Activated naive CD4-positive, alpha-beta T cell treated with anti-CD3 and anti-CD28 coated beads, Interleukin-2, amount 10 ng/mL, durations not matched to agents 7 days and 5 days (primary cell): Measurements from ENCODE around the gene DENND1C.

Experiments
- CTCF ChIA-PET: fragments of 350-600 bp; sonication (Branson Sonifier 250); formaldehyde crosslinking; loops from one replicate; lab custom pipeline; 2021; ENCODE audit warnings: antibody characterized with exemption; lab: Charles Lee
- DNase-seq: peaks from one replicate; pipeline ENCODE4 v3.0.0-alpha.2; 2020
- H3K27ac Mint-ChIP-seq: one replicate; pipeline ENCODE4 v1.8.0; 2021; ENCODE audit warnings: mild to moderate bottlenecking, moderate library complexity, mixed read lengths
- H3K27me3 Mint-ChIP-seq: one replicate; pipeline ENCODE4 v1.8.0; 2021; ENCODE audit warnings: mild to moderate bottlenecking, mixed read lengths
- H3K36me3 Mint-ChIP-seq: one replicate; pipeline ENCODE4 v1.8.0; 2021; ENCODE audit warnings: mixed read lengths
- H3K4me1 Mint-ChIP-seq: one replicate; pipeline ENCODE4 v1.8.0; 2021; ENCODE audit warnings: mixed read lengths
- H3K4me3 Mint-ChIP-seq: one replicate; pipeline ENCODE4 v1.8.0; 2021; ENCODE audit warnings: mild to moderate bottlenecking, moderate library complexity, mixed read lengths
- H3K9me3 Mint-ChIP-seq: one replicate; pipeline ENCODE4 v1.8.0; 2021; ENCODE audit warnings: mixed read lengths

Gene DENND1C

DNA sequence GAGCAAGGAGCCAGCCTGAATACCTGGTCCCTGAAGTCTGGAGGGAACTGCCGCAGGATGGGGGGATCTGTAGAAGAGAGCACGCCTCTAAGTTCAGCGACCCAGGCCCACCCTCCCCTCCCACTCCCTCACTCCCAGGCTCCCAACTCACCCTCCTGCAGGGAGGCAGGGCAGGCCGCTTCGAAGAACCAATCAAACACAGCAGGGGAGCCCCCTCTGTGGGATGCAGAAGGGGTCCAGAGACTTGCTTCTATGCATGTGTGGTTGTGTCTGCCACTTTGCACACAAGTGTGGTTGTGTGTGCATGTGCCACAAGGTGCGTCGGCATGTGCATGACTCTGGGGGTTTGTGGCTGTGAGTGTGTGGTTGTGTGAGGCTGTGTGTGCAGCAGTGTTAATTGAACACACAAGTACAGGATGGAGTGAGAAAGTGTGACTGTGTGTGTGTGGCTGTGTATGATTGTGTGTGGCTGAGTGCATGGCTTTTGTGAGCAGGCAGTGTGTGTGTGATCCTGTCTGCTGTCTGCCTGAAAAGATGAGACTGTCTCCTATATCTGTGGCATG is 1.7 kb downstream of the DENND1C start:
- CTCF ChIA-PET, result interaction anchor here (0.6 to 1.7 kb wide), 3 partner anchors 25 to 354 kb away, joined by 3 to 5 read pairs (median 3); no protein-coding TSS in a partner anchor
- no peaks in the 10 kb centered on the region for H3K9me3 Mint-ChIP-seq
- H3K4me1 Mint-ChIP-seq, result peaks cover 36% of the 10 kb centered on the region
- H3K27me3 Mint-ChIP-seq, result no peaks in the 10 kb centered on the region
- peak overlapping the region; percentile 87 for H3K27ac Mint-ChIP-seq
- no peak for DNase-seq
- peak overlapping the region; percentile 93 for H3K4me3 Mint-ChIP-seq
- H3K36me3 Mint-ChIP-seq, result peaks cover 17% of the 10 kb centered on the region

DNA sequence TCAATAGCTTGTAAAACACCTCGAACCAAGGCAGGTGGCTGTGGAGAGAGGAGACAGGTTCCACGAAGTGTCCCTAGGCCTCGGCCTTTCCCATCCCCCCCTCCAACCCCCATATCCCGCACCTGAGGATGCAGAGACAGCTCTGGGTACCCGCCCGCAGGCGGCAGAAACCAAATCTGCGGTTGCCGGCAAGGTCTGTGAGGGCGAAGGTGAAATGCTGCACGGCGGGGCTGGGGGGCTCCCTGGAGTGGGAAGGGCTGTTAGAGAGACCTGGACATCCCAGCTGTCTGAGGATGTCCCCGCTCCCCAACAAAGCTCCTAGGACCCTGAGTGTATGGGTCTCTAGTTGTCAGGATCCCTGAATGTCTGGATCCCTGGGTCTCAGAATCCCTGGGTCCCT is 2.8 kb downstream of the DENND1C start:
- no peak for DNase-seq
- H3K27me3 Mint-ChIP-seq, result no peaks in the 10 kb centered on the region
- peaks cover 36% of the 10 kb centered on the region for H3K4me1 Mint-ChIP-seq
- H3K4me3 Mint-ChIP-seq, result no peak overlapping the region
- no peak overlapping the region for H3K27ac Mint-ChIP-seq
- CTCF ChIA-PET, result no interaction called here
- peaks cover 24% of the 10 kb centered on the region for H3K36me3 Mint-ChIP-seq
- no peaks in the 10 kb centered on the region for H3K9me3 Mint-ChIP-seq

DNA sequence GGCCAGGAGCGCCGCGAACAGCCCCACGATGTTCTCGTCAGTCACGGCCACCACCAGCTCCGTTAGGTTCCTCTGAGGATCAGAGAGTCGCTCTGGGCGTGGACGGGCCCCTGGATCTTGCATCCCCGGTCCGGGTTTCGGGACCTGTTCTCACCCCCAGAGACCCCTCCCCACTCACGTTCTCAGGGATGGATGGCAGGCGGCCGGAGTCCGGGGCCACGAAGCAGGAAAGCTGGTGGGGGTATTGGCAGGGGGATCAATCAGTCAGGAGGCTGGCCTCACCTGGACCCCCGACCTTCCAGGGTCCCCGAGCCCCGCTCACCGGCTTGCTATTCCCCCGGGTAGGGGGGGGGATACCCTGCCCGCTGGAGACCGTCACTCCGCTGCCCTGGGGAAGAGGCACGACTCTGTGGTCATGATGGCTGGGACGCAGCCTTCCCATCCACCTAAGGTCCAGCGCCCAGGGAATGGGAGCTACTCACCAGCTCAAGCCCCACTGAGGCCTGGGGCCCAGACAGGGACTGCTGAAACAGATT is 4.6 kb downstream of the DENND1C start:
- no peak overlapping the region for H3K4me3 Mint-ChIP-seq
- CTCF ChIA-PET, result no interaction called here

DNA sequence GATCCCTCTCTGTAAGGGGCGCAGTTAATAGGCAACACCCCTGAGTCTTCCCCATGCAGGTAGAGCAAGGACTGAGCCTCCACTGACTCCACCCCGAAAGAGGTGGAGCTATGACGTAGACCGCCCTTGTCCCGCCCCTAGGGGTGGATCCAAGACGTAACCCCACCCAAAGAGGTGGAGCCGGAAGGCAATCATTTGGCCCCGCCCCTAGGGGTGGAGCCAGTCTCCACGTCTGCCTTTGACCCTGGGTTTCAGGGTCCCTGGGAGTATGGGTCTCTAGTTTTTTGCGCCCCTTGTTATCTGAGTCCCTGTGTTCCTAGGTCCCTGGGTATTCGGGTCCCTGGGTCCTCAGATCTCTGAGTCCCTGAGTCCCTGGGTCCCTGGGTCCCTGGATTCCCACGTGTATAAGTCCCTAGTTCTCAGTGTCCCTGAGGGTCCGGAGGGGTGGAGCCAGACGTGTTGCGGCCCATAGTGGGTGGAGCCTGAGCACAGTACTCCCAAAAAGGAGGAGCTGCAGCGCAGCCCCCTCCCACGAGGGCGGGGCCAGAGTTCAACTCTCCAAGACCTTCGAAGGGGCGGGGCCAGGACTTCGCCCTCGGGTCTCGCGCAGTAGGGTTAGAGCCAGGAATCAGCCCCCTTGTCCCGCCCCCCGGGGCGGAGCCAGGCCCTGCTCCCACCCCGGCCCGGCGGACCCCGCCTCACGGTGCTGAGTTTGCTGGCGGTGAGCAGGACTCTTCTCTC is 5.3 kb downstream of the DENND1C start:
- Mint-ChIP-seq H3K9me3 (no peaks in the 10 kb centered on the region), H3K27ac (peak overlapping the region; percentile 55), H3K27me3 (no peaks in the 10 kb centered on the region), H3K36me3 (peaks cover 25% of the 10 kb centered on the region), H3K4me3 (no peak overlapping the region), H3K4me1 (peaks cover 21% of the 10 kb centered on the region)
- CTCF ChIA-PET, result no interaction called here
- peak; percentile 70 for DNase-seq

More for the DNA sequence above, 4.6 kb downstream of the DENND1C start:
- Mint-ChIP-seq H3K27me3 (no peaks in the 10 kb centered on the region), H3K27ac (no peak overlapping the region), H3K4me1 (peaks cover 25% of the 10 kb centered on the region), H3K36me3 (peaks cover 26% of the 10 kb centered on the region), H3K9me3 (no peaks in the 10 kb centered on the region)
- no peak for DNase-seq

DNA sequence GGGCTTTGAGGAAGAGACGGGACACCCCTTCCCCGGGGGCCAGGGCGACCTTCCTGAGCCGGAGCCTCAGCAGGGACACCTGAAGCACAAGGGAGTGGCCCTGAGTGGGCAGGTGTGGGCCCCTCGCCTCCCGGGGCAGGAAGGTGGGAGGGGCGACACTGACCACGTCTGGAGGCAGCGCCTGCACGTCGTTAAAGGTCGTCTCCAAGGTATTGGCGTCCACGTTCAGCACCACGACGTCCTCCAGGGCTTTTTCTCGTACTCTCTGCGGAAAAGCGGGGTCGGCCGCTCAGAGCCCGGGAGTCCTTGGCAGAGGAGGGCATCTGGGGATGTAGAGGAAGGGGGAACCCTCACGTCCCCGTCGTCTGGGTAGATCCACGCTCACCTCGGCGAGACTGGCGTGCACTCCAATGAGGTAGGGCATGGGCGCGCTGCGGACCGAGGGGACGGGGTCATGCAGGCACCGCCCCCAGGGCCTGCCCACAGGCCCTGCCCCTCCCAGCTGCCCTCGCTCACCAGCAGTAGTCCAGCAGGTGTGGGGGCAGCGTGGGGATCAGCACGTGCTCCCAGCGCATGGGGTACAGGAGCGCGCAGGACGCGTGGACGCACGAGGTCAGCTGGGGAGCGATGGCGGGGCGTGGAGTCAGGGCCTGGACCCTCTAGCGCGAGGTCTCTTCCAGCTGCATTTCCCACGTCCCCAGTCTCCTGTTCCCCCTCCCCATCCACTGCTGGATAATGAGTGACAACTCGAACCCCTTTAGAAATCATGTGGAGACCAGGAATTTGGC is 6.1 kb downstream of the DENND1C start:
- no peak for DNase-seq
- Mint-ChIP-seq H3K4me1 (peaks cover 15% of the 10 kb centered on the region), H3K27ac (peak overlapping the region; percentile 55), H3K27me3 (no peaks in the 10 kb centered on the region), H3K36me3 (peaks cover 25% of the 10 kb centered on the region), H3K4me3 (no peak overlapping the region), H3K9me3 (no peaks in the 10 kb centered on the region)
- CTCF ChIA-PET, result no interaction called here

DNA sequence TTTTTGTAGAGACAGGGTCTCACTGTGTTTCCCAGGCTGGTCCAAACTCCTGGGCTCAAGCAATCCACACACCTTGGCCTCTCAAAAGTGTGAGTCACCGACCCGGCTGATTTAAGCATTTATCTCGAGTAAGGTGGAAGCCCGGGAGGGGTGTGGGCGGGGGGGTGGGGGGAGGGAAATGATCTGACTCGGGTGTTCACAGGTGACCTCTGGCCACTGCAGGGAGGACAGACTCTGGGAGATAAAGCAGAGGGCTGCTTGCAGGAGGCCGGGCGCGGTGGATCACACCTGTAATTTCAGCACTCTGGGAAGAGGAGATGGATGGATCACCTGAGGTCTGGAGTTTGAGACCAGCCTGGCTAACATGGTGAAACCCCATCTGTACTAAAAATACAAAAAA is 7.9 kb downstream of the DENND1C start:
- Mint-ChIP-seq H3K36me3 (peaks cover 35% of the 10 kb centered on the region), H3K4me3 (no peak overlapping the region), H3K9me3 (no peaks in the 10 kb centered on the region), H3K4me1 (no peaks in the 10 kb centered on the region), H3K27me3 (no peaks in the 10 kb centered on the region), H3K27ac (no peak overlapping the region)
- CTCF ChIA-PET, result no interaction called here
- DNase-seq, result no peak

DNA sequence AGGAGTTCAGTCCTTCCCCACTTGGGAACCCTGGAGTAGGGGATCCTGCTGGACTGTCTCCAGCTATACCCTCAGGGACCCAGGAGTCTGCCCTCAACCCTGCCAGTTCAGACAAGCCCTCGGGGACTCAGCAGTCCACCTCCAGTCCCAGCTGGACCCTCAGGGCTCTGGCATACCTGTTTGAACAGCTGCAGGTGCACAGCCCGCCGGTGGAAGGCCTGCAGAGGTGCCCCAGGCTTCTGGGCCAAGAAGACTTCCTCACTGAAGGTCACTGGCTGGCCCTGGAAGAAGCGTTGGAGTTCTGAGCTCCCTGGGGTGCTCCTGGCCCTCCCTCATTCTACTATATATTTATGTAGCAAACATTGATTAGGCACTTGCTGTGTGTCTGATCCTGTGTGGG is 8.9 kb downstream of the DENND1C start:
- H3K9me3 Mint-ChIP-seq, result no peaks in the 10 kb centered on the region

DNA sequence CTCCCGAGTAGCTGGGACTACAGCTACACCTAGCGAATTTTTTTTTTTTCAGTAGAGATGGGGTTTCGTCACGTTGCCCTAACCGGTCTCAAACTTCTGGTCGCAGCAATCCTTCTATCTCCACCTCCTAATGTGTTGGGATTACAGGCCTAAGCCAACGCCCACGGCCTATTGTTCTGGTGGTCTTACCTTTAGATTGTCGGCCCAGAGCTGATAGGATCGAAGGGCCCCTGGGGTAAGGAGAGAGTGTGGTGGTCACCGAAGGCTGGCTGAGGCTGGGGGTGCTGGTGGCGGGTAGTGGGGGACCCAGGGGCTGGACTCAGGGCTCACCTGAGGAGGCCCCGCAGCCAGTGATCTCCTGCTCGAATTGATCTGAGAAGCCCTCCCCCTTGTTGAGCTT is 10.5 kb downstream of the DENND1C start:
- CTCF ChIA-PET, result interaction anchor here (0.9 kb wide), 1 partner anchor 9 kb away, joined by 3 read pairs; no protein-coding TSS in a partner anchor

More for the DNA sequence above, 8.9 kb downstream of the DENND1C start:
- Mint-ChIP-seq H3K4me3 (no peak overlapping the region), H3K27ac (no peak overlapping the region), H3K36me3 (peaks cover 41% of the 10 kb centered on the region), H3K4me1 (no peaks in the 10 kb centered on the region), H3K27me3 (no peaks in the 10 kb centered on the region)
- no peak for DNase-seq
- CTCF ChIA-PET, result no interaction called here

DNA sequence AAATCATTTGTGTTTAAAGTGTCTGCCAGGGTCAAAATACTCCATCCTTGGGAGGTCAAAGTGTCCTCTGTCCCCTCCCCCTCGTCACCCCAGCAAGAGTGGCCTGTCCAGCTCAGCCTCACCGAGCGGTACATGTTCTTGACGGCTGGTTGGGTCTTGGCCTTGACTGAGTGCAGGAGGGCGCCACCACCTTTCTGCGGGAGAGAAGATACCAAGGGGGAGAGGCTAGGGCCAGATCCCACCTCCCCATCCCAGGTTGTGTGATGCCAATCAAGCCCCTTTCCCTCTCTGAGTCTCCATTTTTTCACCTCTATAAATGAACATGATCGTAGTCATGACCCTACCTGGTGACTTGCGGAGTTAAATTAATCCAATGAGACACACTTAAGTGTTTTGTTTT is 11.4 kb downstream of the DENND1C start:
- Mint-ChIP-seq H3K36me3 (peaks cover 31% of the 10 kb centered on the region), H3K27ac (no peak overlapping the region), H3K9me3 (no peaks in the 10 kb centered on the region), H3K4me1 (peaks cover 4% of the 10 kb centered on the region), H3K4me3 (no peak overlapping the region), H3K27me3 (peaks cover 4% of the 10 kb centered on the region)
- CTCF ChIA-PET, result no interaction called here
- DNase-seq, result no peak

More for the DNA sequence above, 10.5 kb downstream of the DENND1C start:
- DNase-seq, result no peak
- Mint-ChIP-seq H3K9me3 (no peaks in the 10 kb centered on the region), H3K4me3 (no peak overlapping the region), H3K4me1 (no peaks in the 10 kb centered on the region), H3K36me3 (peaks cover 37% of the 10 kb centered on the region), H3K27ac (peak overlapping the region; percentile 45), H3K27me3 (no peaks in the 10 kb centered on the region)

DNA sequence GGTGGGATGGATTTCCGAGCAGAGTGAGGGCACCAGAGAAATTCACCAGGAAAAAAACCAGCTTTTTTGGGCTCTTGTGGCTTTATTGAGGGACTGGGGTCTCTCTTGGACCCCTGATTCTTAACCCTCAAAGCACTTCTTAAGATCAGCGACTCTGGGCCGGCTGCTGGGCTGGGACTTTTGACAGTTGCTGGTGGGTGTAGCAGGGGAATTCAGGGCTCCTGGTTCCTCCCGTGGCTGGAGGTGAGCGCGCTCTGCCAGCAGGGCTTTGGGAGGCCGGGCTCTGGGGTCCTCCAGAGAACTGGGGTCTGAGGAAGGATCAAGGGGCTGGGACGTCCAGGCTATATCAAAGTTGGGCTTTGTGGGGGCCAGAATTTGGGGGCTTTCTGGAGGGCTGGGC is 14.2 kb downstream of the DENND1C start:
- Mint-ChIP-seq H3K4me1 (peaks cover 14% of the 10 kb centered on the region), H3K4me3 (no peak overlapping the region), H3K36me3 (peaks cover 21% of the 10 kb centered on the region), H3K27ac (no peak overlapping the region), H3K27me3 (peaks cover 10% of the 10 kb centered on the region), H3K9me3 (no peaks in the 10 kb centered on the region)
- no peak for DNase-seq
- CTCF ChIA-PET, result no interaction called here

DNA sequence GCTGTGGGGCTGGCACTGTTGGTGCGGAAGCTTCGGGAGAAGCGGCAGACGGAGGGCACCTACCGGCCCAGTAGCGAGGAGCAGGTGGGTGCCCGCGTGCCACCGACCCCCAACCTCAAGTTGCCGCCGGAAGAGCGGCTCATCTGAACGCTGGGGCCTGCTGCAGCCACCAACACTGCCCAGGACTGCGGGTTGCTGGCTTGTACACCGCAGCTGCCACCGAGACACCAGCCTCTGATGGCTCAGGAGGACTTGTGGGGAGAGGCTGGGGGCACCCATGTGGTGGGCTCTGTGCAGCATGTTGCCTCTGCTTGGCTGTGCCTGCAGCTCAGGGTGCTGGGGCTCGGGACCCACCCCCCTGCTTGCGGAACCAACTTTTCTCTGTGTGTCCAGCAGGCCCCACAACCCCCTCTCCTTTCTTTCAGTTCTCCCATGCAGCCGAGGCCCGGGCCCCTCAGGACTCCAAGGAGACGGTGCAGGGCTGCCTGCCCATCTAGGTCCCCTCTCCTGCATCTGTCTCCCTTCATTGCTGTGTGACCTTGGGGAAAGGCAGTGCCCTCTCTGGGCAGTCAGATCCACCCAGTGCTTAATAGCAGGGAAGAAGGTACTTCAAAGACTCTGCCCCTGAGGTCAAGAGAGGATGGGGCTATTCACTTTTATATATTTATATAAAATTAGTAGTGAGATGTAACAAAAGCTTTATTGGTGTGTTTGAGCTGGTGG is 14.9 kb downstream of the DENND1C start:
- DNase-seq, result no peak
- Mint-ChIP-seq H3K4me1 (peaks cover 19% of the 10 kb centered on the region), H3K36me3 (peaks cover 21% of the 10 kb centered on the region), H3K9me3 (no peaks in the 10 kb centered on the region), H3K27ac (peak overlapping the region; percentile 33), H3K4me3 (no peak overlapping the region), H3K27me3 (peaks cover 10% of the 10 kb centered on the region)
- CTCF ChIA-PET, result no interaction called here

DNA sequence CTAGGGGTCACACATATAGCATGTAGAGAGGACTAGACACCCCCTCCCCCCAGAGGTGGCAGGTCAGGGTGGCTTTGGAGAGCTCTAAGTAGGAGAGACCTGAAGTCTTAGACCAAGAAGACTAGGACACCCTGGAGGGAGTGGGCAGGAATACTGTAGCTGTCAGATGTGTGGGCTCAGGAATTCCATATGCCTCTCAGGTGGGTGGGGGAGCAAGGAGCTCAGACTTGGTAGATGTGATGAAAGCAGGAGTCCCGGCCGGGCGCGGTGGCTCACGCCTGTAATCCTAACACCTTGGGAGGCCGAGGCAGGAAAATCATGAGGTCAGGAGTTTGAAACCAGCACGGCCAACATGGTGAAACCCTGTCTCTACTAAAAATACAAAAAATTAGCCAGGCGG is 15.9 kb downstream of the DENND1C start:
- CTCF ChIA-PET, result no interaction called here
- Mint-ChIP-seq H3K36me3 (peaks cover 21% of the 10 kb centered on the region), H3K4me1 (peaks cover 19% of the 10 kb centered on the region), H3K27me3 (peaks cover 10% of the 10 kb centered on the region), H3K9me3 (no peaks in the 10 kb centered on the region), H3K4me3 (no peak overlapping the region), H3K27ac (no peak overlapping the region)
- no peak for DNase-seq

DNA sequence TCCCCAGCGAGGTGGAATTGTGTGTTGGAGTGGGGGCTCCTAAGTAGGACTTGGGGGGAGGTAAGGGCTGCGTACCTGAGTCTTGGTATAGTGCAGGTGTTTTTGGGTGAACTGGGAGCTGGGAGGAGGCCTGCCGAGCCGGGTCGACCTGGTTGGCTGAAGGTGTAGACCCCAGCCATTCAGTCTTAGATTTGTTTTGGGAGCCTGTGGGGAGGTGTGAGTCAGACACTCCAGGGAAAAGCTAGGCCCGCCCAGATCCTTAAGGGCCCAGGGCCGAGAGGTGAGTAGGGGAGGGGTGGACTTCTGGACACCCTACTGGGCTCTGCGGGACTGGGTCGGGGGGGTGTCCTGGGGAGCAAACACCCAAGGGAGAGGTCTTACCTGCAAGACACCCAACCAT is 16.6 kb downstream of the DENND1C start:
- H3K36me3 Mint-ChIP-seq, result peaks cover 18% of the 10 kb centered on the region
- H3K4me3 Mint-ChIP-seq, result no peak overlapping the region
- H3K27me3 Mint-ChIP-seq, result peaks cover 12% of the 10 kb centered on the region
- CTCF ChIA-PET, result no interaction called here
- H3K9me3 Mint-ChIP-seq, result no peaks in the 10 kb centered on the region
- peaks cover 23% of the 10 kb centered on the region for H3K4me1 Mint-ChIP-seq
- no peak overlapping the region for H3K27ac Mint-ChIP-seq
- DNase-seq, result no peak
